ENCODE data around the gene PCOLCE2.

DNA sequence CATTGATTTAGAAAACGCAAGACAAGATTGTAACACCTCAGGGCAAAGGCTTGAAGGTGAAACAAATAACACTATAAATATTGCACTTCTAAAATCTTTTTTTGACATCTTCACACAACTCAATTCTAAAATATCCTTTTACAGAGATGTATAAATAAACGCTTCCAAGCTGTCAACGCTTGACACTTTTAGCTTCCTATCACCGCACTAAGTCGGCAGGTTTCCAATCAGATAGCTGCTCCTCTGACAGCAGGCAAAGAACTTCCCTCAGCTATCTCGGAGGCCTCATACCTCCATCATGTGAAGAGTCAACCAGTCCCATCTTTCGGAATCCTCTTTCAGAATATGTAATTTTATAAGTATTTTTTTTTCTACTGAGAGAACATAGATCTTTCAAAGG lies 71.0 kb downstream of the PCOLCE2 start:
- TF ChIP-seq CTCF (IDR thresholded peaks at IDR 0.05) (no peak), POLR2A (IDR thresholded peaks at IDR 0.05) (no peak), POLR2AphosphoS5 (IDR thresholded peaks at IDR 0.05; ENCODE audit: insufficient read depth in 1 of 2, low read depth in 1 of 2) (no peak)
